ENCODE data around the gene REG3A. TPM values are rescaled to one million over a fixed set of nuclear protein-coding genes. Genes with fewer than 3 reads are reported as not detected.

REG3A gene
- total and polyA plus RNA-seq, 3 donors from 2014 or later = not detected

DNA sequence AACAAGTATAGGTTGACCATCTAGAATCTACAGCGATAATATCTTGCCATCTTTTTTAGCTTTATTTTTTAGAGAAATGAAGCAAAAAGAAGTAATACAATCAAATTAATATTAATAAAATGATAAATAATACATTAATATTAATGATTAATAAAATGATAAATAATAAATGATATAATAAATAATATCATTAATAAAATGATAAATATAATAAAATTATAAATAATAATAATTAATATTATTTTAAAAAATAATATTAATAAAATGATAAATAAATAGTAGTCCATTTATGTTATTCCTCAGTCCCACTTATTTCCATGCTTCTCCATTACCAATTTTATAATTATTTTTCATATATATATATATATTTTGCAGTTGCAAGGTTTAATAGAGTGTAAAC is 3.2 kb upstream of the REG3A start:
- WGBS, 2 donors = 86 to 88% methylated on average over 1 of the region's 1 CpG
- intact Hi-C loops (cut with DNase I; ENCODE audit: low total_unique reads) = no loop called here
- no peak for DNase-seq
- Histone ChIP-seq H3K4me3 (no peak overlapping the region), H3K36me3 (ENCODE audit: low read depth, missing control alignments) (no peaks in the 10 kb centered on the region), H3K27ac (no peak overlapping the region), H3K27me3 (no peaks in the 10 kb centered on the region), H3K9me3 (no peaks in the 10 kb centered on the region), H3K4me1 (no peaks in the 10 kb centered on the region)
- TF ChIP-seq, protein P1, sequence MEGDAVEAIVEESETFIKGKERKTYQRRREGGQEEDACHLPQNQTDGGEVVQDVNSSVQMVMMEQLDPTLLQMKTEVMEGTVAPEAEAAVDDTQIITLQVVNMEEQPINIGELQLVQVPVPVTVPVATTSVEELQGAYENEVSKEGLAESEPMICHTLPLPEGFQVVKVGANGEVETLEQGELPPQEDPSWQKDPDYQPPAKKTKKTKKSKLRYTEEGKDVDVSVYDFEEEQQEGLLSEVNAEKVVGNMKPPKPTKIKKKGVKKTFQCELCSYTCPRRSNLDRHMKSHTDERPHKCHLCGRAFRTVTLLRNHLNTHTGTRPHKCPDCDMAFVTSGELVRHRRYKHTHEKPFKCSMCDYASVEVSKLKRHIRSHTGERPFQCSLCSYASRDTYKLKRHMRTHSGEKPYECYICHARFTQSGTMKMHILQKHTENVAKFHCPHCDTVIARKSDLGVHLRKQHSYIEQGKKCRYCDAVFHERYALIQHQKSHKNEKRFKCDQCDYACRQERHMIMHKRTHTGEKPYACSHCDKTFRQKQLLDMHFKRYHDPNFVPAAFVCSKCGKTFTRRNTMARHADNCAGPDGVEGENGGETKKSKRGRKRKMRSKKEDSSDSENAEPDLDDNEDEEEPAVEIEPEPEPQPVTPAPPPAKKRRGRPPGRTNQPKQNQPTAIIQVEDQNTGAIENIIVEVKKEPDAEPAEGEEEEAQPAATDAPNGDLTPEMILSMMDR (IDR thresholded peaks at IDR 0.05) = no peak
- TF ChIP-seq POLR2A (IDR thresholded peaks at IDR 0.05) = no peak

DNA sequence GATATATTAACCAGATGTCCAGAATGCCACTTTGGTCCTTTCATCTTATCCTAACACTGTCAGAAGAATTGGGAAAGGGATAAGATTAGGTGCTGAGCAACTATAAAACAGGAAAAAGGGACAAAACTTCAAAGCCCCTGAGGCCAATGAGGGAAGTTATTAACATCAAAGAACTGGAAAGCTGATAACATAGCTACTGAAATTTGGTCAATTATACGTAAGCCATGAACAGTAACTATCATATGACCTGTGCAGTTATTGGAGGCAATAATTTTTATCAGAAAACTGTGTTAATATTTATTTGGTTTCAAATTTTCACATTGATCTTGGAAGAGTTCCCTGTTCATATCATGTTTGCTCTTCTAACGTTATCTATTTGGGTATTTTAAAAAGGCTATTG is 2.6 kb upstream of the REG3A start:
- Histone ChIP-seq H3K4me1 (no peaks in the 10 kb centered on the region), H3K36me3 (ENCODE audit: low read depth, missing control alignments) (no peaks in the 10 kb centered on the region), H3K9me3 (no peaks in the 10 kb centered on the region), H3K4me3 (no peak overlapping the region), H3K27me3 (no peaks in the 10 kb centered on the region), H3K27ac (no peak overlapping the region)
- intact Hi-C loops (cut with DNase I; ENCODE audit: low total_unique reads) = no loop called here
- no peak for DNase-seq
- WGBS, 2 donors = 49% methylated on average over 2 of the region's 2 CpGs
- TF ChIP-seq POLR2A (IDR thresholded peaks at IDR 0.05) = no peak
- TF ChIP-seq, protein P1 (IDR thresholded peaks at IDR 0.05) = no peak

DNA sequence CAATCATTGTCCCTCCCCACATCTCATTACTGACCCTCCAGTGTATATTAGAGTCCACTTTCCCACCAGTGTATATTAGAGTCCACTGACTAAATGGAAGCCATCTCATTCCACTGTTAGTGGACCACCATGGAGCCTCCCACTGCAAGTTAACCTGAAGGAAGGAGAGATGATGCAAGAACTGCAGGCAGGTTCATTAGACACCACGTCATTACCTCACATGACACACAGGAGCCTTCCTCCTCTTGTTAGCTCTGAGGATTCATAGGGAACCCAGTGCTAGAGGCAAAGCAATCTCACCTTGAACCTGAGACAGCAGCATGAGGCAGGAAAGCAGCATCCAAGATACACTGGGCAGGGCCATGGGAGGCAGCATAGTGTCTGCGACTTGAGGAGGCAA is 523 bp downstream of the REG3A start:
- H3K27me3 ChIP-seq = no peaks in the 10 kb centered on the region
- no peak for DNase-seq
- no peak overlapping the region for H3K4me3 ChIP-seq
- no peaks in the 10 kb centered on the region for H3K4me1 ChIP-seq
- 80 to 83% methylated on average over 2 of the region's 2 CpGs for WGBS, 2 donors
- H3K9me3 ChIP-seq = no peaks in the 10 kb centered on the region
- no peaks in the 10 kb centered on the region for H3K36me3 ChIP-seq (ENCODE audit: low read depth, missing control alignments)
- TF ChIP-seq, protein P1 (IDR thresholded peaks at IDR 0.05) = no peak
- TF ChIP-seq POLR2A (IDR thresholded peaks at IDR 0.05) = no peak
- intact Hi-C loops (cut with DNase I; ENCODE audit: low total_unique reads) = no loop called here
- no peak overlapping the region for H3K27ac ChIP-seq

DNA sequence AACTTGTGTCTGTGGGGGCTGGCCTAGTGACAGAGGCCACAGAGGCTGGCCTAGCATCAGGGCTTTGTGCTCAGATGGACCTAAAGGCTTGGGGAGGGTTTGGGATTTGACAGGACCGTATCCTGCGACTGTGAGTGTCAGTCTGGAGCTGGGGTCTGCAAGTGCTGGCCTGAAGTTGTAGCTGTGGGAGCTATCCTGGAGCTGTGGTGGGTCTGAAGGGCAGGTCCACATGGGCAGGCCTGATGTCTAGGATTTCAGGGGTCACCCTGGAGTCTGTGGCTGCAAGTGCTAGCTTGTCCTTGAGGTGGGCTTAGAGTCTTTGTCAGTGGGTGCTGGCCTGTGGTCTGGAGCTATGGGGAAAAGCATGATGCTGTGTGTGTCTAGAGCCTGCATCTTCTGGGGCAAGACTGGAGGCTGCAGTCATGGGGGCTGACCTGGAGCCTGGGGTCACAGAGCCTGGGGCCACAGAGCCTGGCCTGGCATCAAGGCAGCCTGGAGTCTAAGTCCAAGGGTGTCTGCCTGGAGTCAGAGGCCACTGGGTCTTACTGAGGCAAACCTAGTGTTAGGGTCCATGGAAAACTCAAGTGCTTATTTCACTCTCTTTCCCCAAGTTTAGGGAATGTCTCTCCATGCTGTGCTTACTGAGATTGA is 3.6 kb downstream of the REG3A start:
- TF ChIP-seq, protein P1 (IDR thresholded peaks at IDR 0.05) = no peak
- TF ChIP-seq POLR2A (IDR thresholded peaks at IDR 0.05) = no peak
- DNase-seq = no peak
- Histone ChIP-seq H3K27me3 (no peaks in the 10 kb centered on the region), H3K36me3 (ENCODE audit: low read depth, missing control alignments) (no peaks in the 10 kb centered on the region), H3K4me3 (no peak overlapping the region), H3K9me3 (no peaks in the 10 kb centered on the region), H3K4me1 (no peaks in the 10 kb centered on the region), H3K27ac (no peak overlapping the region)
- 90 to 94% methylated on average over 2 of the region's 2 CpGs for WGBS, 2 donors
- intact Hi-C loops (cut with DNase I; ENCODE audit: low total_unique reads) = no loop called here

DNA sequence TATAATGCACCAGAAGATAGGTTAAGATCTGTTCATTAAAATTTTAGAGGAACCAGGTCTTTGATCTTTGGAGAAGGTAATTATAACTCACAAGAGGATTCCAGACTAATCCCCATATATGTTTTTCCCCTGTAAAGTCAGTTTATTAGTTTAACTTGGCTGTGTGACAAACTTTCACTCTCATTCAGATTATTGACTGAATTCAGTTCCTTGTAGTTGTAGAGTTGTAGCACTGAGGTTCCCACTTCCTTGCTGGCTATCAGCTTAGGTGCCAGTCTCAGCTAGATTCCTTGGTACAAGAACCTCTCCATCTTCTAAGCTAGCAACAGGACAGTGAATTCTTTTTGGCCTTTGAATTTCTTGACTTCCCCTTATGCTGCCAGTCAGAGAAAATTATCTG is 20.1 kb downstream of the REG3A start:
- Histone ChIP-seq H3K4me1 (no peaks in the 10 kb centered on the region), H3K27me3 (no peaks in the 10 kb centered on the region), H3K36me3 (ENCODE audit: low read depth, missing control alignments) (no peaks in the 10 kb centered on the region), H3K4me3 (no peak overlapping the region), H3K9me3 (no peaks in the 10 kb centered on the region), H3K27ac (no peak overlapping the region)
- intact Hi-C loops (cut with DNase I; ENCODE audit: low total_unique reads) = no loop called here
- DNase-seq = no peak
- TF ChIP-seq, protein P1 (IDR thresholded peaks at IDR 0.05) = no peak
- TF ChIP-seq POLR2A (IDR thresholded peaks at IDR 0.05) = no peak
